Lung (tissue), 12 donors: ENCODE data around the gene TGFA. TPM values are rescaled to one million over a fixed set of nuclear protein-coding genes. Genes with fewer than 3 reads are reported as not detected.
A peak's percentile ranks its signal among the peaks of the same experiment; 100 is the strongest.

Source experiments
- ATAC-seq: fragments of 200-7000 bp; cut with Tn5 transposase; one replicate; pipeline ENCODE4 v1.9.1; 2020; ENCODE audit warnings: moderate number of reproducible peaks; ENCODE audit not compliant: insufficient read depth, low FRiP score
- DNase-seq, 3 donors: peaks; one replicate each; pipeline ENCODE4 v3.0.0-alpha.2; 2013 to 2017
- H3K27ac ChIP-seq, 2 donors: one replicate each; pipeline ENCODE4 v1.5.1; 2013; ENCODE audit warnings: mild to moderate bottlenecking in 2 of 2, moderate library complexity in 2 of 2, control low read depth in 1 of 2, inconsistent platforms in 1 of 2, low read depth in 1 of 2, low read length in 1 of 2
- H3K27me3 ChIP-seq, 3 donors: one replicate each; pipeline ENCODE4 v1.5.1; 2013; ENCODE audit warnings: low read length in 2 of 3; ENCODE audit not compliant: control insufficient read depth in 3 of 3, insufficient read depth in 3 of 3
- H3K36me3 ChIP-seq, 4 donors: one replicate each; pipeline ENCODE4 v1.5.1; 2013; ENCODE audit warnings: low read length in 4 of 4, mild to moderate bottlenecking in 1 of 4, moderate library complexity in 1 of 4; ENCODE audit not compliant: control insufficient read depth in 4 of 4, insufficient read depth in 4 of 4
- H3K4me1 ChIP-seq, 5 donors: one replicate each; pipeline ENCODE4 v1.5.1; 2013; ENCODE audit warnings: low read length in 5 of 5, mild to moderate bottlenecking in 2 of 5, moderate library complexity in 1 of 5; ENCODE audit not compliant: control insufficient read depth in 5 of 5, insufficient read depth in 5 of 5
- H3K4me3 ChIP-seq: one replicate; pipeline ENCODE4 v1.5.1; 2013; ENCODE audit warnings: mild to moderate bottlenecking, control low read depth, moderate library complexity
- H3K9ac ChIP-seq, 2 donors: one replicate each; pipeline ENCODE4 v1.5.1; 2013; ENCODE audit warnings: low read length in 2 of 2, control low read depth in 1 of 2; ENCODE audit not compliant: insufficient read depth in 1 of 2
- H3K9me3 ChIP-seq, 4 donors: one replicate each; pipeline ENCODE4 v1.5.1; 2013; ENCODE audit warnings: low read length in 3 of 4, mild to moderate bottlenecking in 1 of 4, moderate library complexity in 1 of 4; ENCODE audit not compliant: control insufficient read depth in 4 of 4, insufficient read depth in 3 of 4
- CTCF ChIP-seq: IDR thresholded peaks from 2 replicates; pipeline ENCODE4 v1.5.1; 2012; ENCODE audit warnings: mild to moderate bottlenecking; ENCODE audit errors: control extremely low read depth, extremely low read depth
- WGBS, 2 donors: extraction: QIAGEN DNeasy Blood & Tissue Kit; methylation state at CpG; one replicate each; pipeline ENCODE4 v1.1.7; 2013; 5-methylcytosine and 5-hydroxymethylcytosine counted together
- polyA plus RNA-seq, 2 donors: library from polyadenylated mRNA; stranded (reverse); fragments of 200-250 nt; gene quantifications; one replicate each; pipeline ENCODE4 v1.2.1, GENCODE V29; 2013
- total RNA-seq, 2 donors: library from RNA; depleted of rRNA in 1 of 2; stranded (reverse); fragments of >200 nt in 1 of 2; gene quantifications; one replicate each; pipeline ENCODE4 v1.2.1, GENCODE V29; 2014 to 2021
- donor health status: control.
- donor health status: control.
- donor health status: Bipolar disorder and iron deficiency.
- donor health status: healthy.
- donor health status: DM: yes; HTN: yes; CAD: no.

Gene TGFA
- total and polyA plus RNA-seq, 4 donors = 1.9 to 13.0 (median 7.0) TPM

- ATAC-seq (no peak), DNase-seq (no peak)
- H3K9ac ChIP-seq = no peak overlapping the region
- no peak overlapping the region for H3K27ac ChIP-seq
- H3K36me3 ChIP-seq = no peaks in the 10 kb centered on the region
- no peak for TF ChIP-seq CTCF
- peaks cover 0 to 3% (median 0%) of the 10 kb centered on the region in 3 donors for H3K27me3 ChIP-seq
- 87 to 94% methylated on average over 5 of the region's 5 CpGs for WGBS, 2 donors
- no peaks in the 10 kb centered on the region for H3K9me3 ChIP-seq
- H3K4me1 ChIP-seq = peaks cover 0 to 11% (median 0%) of the 10 kb centered on the region in 5 donors
- no peak overlapping the region for H3K4me3 ChIP-seq
Observed at GRCh38 chr2:70458661-70459060, 95.0 kb downstream of the TGFA start.

- WGBS, 2 donors = 85 to 93% methylated on average over 10 of the region's 10 CpGs
- H3K4me3 ChIP-seq = no peak overlapping the region
Observed at GRCh38 chr2:70456585-70457495, 96.8 kb downstream of the TGFA start.

GRCh38 chr2:70454936-70455544, 98.6 kb downstream of the TGFA start:
- ATAC-seq (no peak), DNase-seq (no peak)
- Histone ChIP-seq H3K9ac (no peak overlapping the region), H3K27ac (no peak overlapping the region), H3K36me3 (no peaks in the 10 kb centered on the region), H3K4me1 (peaks cover 0 to 11% (median 0%) of the 10 kb centered on the region in 5 donors), H3K4me3 (no peak overlapping the region), H3K27me3 (peaks cover 0 to 3% (median 0%) of the 10 kb centered on the region in 3 donors), H3K9me3 (no peaks in the 10 kb centered on the region)
- TF ChIP-seq CTCF = no peak
- 54 to 75% methylated on average over 3 of the region's 3 CpGs for WGBS, 2 donors

More at GRCh38 chr2:70456585-70457495, 96.8 kb downstream of the TGFA start:
- Histone ChIP-seq H3K36me3 (no peaks in the 10 kb centered on the region), H3K9me3 (no peaks in the 10 kb centered on the region), H3K4me1 (peaks cover 0 to 11% (median 0%) of the 10 kb centered on the region in 5 donors), H3K27ac (no peak overlapping the region), H3K9ac (no peak overlapping the region), H3K27me3 (peaks cover 0 to 3% (median 0%) of the 10 kb centered on the region in 3 donors)
- no peak for TF ChIP-seq CTCF
- ATAC-seq = no peak
- peak in 2 of 3 donors; percentile 39 to 64 for DNase-seq
